Central memory CD4-positive, alpha-beta T cell (primary cell): ENCODE results near the gene GRIK3.

Source experiments
- DNase-seq: peaks from one replicate; pipeline ENCODE4 v3.0.0; 2022

The GRIK3 gene

DNA sequence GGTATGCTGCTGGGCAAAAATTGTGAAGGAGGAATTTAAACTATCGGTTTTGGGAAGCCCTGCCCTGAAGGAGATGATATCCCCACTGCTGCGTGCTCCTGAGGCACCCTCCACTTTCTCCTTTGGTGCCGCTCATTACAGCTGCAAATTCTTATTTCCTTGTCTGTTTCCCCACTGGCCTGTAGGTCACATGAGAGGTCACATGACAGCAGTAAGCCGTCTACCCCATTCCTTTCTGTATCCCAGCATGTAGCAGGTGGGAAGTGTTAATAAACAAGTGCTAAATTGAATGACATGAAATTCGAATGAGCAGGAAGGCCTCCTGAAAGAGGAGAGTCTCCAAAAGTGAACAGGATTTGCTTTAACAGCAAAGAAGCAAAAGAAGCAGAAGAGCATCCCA, 58.7 kb downstream of the GRIK3 start:
- DNase-seq = no peak

DNA sequence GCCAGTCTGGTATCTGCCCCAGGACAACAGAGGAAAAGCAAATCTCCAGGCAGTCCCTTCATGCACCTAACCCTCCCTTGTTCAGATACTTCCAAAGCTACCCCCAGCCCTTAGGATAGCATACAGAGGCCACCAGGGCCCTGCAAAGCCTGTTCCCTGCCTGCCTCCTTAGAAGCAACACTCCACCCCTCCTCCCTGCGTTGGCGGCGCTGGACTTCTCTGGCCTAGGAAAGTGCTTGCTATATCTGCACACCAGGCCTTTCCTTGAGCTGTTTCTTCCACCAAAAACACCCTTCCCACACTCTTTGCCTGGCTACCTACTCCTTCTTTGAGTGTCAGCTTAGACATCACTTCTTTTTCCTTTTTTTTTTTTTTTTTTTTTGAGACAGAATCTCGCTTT, 61.3 kb downstream of the GRIK3 start:
- DNase-seq = no peak

DNA sequence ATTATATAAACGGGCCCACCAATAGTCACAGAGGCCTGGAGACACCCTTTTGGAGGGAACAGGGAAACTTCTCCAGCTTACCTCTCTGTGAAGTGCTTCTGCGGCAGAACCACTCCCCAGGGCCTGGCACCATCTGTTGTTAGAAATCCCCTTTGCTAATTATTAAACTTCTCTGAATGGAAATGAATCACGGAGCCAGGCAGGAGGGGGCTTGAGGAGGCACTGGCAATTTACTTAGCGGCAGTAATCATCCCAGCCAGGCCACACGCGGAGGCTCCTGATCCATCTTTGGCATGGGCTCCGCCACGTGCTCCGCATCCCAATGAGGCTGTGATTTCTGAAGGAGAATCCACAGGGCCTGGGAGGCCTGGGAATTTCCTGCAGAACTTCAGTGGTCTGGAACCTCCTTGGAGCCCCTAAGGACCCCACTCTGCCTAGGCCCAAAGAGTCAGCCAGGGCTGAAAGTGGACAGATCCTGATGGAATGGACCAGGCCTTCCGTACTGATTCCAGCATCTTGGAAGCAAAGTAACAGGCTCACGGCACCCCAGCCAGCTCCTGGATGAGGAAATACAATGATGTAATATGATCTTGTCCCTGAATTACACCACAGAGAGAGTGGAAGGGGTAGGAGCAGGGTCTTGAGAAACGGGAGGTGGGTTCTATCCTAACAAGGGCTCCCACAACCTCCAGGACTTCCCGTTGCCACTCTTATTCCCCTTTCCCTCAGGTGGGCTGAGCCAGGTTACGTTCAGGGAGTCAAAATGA, 62.3 kb downstream of the GRIK3 start:
- no peak for DNase-seq

DNA sequence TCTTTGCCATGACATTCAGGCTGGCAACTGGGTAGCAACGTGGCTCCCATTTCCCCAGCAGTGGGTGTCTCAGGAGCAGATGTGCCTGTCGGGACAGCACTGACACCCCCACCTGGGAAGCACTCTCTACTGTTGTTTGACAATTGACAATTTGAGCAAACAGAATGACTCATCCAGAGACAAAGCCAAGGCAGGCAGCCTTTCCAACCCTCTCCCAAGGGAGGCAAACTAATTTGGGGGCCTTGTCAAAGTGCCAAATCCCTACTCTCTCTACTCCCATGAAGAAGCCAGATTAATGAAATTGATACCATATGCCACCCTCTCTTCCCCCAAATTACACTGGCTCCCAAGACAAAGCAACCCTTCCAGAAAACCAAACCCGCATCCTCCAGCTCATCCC, 65.6 kb downstream of the GRIK3 start:
- no peak for DNase-seq

DNA sequence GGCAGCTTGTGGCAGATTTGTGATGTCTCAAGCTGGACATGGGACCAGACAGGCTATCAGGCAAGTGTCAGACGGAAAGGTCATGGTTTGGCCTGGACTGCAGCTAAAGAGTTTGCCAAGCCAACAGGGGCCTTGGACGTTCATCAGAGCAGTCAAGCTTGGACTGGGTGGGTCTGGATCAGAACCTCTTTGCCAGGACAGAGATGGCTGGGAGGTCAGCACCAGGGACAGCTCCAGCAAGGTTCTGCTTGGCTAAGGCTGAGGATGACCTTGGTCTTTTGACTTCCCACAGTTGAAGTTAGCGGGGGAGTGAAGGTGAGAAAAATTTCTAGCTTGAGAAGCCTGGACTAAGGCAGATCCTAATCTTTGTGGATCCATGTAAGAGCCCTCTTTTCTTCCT, 68.1 kb downstream of the GRIK3 start:
- no peak for DNase-seq

DNA sequence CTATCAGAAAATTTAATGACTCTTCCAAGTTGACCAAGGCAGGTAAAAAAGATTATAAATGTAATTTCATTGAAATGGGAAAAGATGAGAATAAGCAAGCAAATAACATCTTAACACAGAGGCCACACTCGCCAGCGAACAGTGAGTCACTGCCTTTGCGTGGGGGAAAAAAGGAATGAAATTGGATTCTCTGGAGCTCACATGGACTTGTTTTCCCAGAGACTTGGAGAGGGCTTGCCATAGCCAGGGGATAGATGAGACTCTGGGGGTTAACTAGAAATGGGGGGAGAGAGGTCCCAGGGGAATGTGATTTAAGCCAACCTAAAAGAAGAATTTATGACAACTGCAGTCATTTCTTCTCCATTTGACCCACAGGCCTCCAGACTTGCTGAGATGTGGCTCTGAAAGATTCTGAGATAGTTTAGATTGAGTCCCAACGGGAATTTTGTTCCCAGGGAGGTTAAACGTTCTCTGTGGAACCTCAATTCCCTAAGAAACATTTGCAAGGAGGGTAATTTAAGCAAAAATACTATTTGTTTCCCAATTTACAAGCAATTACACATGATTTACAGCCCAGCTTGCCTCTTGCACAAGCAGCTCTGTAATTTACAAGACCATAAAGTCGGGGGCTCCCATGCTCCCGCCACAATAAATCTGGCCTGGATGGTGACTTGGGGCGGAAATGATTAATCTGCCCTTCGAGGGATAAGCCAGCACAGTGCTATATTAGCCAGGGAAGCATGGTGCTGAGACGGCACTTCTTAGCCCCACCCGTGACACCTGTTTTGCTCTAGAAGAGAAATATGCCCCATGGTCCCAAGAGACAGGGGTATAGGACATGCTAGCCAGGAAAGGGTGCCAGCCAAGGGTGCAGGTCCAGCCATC, 68.8 kb downstream of the GRIK3 start:
- no peak for DNase-seq

DNA sequence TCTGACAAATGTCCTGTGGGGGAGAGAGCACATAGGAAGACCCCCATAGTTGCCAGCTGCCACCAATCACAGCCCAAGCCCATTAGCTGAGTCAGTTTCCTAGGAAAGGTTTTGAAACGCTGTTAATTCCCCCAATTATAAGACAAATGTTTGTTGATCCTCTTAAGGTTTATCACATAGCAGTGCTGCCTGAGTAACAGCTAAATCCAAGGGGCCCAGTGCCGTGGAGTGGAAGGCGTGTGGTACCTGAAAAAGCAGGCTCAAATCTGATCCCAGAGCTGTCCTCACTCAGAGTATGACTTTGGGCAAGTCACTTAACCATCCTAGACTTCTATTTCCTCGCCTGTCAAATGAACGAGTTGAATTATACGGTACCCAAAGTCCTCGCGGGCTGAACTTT, 69.5 kb downstream of the GRIK3 start:
- no peak for DNase-seq

DNA sequence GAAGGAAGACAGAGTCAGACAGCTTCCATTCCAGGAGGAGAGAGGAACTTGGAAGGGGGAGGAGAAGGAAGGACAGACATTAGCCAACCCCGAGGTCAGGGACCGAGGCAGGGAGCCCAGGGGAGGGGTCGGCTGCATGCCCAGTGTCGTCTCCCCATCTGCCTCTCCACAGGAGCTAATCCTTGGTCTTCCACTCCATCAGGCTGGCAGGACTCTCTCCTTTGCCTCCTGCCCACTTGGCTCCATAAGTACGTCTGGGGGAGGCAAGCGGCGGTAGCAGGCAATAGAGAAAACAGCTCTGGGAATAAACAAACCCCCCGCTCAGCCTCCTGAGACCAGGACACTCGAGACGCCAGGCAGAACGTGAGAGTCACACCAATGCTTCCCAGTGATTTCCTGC, 71.3 kb downstream of the GRIK3 start:
- DNase-seq = no peak

DNA sequence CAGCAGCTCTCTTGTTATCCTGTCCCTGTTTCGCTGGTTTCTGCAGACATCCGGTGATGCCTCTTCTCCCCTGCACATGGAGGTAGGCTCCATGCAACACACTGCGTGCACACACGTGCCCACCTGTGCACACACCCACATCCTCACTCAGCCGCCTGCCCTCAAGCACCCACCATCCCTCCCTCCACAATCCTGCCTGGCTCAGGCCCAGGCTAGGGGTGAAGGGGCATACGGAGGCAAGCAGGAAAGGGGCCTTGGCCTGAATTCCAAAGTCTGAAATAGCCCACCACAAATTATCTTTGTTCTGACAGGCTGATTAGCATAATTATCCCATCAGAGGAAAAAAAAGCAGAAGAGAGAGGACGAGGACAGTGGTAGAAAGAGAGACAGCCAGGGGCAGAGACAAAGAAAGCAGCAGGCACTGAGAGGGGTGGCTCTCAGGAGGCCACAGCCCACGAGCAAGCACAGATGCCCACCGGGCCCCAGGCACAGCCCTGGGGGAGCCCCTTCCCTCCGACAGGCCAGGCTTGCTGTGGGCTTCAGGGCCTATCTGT, 73.2 kb downstream of the GRIK3 start:
- no peak for DNase-seq

DNA sequence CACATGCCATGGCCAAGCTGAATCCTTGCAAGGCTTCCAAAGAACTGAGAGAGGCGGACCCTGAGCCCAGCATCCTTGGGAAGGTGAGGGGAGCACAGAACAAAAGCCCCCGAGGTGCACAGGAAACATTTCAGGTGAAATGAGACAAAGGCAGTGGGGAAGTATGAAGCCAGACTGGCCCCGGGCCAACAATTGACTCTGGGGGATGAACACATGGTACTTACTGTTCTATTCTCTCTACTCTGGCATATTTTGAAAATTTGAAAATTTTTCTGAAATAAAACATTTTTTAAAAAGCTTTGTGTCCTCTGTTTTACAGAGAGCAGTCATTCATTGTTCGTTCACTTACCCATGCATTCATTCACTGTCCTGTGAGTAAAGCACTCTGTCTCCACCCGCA, 77.7 kb downstream of the GRIK3 start:
- DNase-seq = no peak

DNA sequence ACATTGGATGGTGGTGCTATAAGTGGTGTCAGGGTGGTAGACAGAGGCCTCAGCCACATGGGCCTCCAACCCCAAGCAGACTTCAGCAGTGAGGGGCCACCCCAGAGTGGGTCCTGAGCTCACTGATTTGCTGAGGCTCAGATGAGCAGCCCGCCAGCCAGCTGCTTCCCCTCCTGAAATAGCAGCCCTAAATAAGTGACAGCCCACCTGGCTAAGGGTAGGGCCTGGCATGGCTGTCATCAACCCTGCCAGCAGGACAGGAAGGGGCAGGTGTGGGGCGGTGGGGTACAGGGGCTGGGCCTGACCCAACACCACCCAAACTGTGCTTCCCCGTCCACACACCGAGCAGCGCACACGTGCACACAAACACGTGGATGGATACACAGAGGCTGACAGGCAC, 79.3 kb downstream of the GRIK3 start:
- DNase-seq = no peak

DNA sequence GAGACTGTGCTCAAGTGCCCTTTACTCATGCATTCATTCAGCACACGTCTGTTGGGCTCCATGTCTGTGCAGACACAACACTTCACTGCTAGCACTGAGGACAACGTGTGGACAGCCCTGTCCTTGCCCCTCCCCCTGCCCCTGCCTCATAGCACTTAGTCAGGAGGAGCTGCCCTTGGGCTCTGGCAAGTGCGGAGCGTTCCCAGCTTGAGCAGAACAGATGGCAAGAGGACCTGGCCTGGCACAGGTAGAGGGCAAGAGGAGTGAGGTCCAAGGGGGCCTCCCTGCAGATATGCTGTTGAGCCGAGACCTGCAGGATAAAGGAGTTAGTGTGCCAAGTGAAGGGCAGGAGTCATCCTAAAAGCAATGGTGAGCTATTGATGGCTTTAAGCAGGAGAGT, 81.3 kb downstream of the GRIK3 start:
- DNase-seq = no peak

DNA sequence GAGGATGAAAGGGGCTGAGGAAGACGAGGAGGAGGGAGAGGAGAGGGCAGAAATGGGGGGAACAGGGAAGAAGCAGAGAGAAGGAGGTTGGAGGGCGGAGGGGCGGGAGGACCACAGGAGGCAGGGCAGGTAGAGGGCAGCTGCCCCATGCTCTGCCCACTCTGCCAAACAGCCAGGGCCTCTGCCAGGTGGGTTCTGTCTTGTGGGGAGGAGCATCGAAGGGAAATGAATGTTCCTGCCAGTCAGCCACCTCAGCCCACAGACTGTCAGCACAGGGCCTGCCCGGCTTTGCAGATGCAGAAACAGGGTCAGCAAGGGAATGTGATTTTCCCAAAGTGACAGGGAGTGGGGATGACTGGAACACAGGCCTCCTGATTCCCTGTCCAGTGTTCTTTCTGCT, 82.6 kb downstream of the GRIK3 start:
- DNase-seq = no peak

DNA sequence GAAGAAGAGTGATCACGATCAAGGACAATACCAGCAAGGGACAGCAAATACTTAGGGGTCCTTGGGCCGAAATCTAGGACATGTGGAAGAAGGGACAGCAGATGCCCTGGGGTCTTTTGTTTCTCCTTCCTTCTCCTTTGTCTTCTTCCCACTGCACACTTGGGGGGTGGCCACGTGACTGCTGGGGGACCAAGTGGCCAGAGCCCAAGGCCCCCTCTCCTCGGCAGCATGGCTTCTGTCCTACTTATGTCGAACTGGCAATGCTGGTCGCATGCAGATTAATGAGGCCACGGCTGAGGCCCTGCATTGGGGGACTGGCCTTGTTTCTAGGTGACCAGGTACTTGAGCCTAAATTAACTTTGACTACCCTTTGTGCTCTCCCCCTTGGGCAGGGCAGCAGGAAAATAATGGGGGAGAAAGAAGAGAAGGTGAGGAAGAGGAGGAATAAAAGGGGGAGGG, 83.0 kb downstream of the GRIK3 start:
- no peak for DNase-seq

DNA sequence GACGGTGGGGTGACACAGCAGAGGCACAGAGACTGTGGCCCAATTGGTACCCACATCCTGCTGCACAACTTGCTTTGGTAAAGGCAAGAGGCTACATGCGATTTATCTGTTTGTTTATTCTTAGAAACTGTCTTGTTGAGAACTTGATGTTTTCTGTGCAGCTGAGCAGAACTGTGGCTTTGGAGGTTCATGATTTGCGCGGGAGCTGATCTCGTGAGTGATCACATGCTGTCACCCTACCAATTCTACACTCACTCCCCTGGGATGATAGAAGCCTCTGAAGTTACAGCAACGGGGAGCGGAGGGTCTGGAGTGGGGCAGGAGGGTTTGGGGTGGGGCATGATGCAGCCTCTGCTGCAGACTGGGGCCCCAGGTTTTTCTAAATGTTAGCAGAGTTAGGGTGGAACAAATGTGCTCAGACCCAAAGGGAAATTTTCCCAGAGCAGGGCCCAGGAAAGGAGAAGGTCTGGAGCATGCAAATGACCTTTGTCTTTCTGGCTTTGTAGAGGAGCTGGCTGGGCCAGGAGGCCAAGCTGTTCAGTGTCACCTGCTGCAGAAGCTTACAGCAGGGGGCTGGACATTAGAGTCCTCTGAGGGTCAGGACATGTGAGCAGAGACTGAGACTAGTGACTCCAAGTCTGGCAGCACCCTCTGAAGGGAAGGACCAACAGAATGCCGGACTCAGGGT, 83.6 kb downstream of the GRIK3 start:
- DNase-seq = no peak

DNA sequence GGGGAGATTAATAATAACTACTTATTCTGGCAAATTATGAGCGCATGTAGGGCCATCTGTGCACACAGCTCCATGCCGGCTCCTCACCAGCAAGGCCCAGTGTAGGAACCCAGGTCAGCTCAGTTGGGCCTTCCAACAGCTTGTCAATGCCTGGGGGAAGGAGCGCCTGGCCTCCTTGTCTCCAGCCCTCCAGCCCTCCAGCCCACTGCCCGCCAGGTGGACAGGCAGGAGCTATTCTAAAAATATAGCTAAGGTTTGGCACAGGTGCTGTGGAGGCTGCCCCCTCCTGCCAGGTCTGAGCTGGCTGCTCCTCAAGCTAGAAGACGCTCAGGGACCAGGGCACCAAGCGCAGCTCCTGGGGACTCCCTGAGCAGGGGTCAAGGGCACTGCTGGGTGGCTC, 85.7 kb downstream of the GRIK3 start:
- DNase-seq = no peak

DNA sequence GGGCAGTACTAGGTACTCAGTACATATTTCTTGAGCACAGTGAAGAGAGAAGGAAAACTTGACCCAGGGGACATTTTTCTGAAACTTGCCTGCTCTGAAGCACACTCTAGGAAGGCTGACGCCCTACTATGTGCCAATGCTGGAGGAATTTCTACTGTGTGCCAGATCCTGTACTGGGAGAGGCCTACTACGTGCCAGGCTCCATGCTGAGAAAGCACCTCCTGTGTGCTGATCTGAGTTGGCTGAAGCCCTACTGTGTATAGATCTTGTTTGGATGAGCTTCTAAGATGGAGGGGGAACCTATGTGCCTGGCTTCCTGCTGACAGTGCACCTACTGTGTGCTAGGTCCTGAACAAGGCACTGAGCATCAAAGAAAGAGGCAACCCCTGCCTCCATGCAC, 86.2 kb downstream of the GRIK3 start:
- DNase-seq = no peak

DNA sequence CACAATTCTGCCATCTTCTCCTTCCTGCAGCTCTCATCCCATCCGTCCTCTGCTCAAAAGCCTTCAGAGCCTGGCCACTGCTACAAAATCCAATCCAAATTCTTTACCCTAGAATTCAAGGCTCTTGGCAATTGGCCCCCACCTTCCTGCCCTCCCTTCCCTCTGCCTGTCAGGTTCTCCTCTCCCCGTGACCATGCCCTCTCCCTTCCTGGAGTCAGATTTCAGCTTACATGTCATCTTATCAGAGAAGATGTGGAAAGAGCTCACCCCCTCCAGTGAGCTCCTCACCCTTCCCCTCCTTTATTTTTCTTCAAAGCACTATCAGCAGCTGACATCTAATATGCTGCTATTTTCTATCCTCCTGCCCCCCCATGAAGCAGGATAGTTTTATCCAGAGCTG, 86.9 kb downstream of the GRIK3 start:
- DNase-seq = no peak

DNA sequence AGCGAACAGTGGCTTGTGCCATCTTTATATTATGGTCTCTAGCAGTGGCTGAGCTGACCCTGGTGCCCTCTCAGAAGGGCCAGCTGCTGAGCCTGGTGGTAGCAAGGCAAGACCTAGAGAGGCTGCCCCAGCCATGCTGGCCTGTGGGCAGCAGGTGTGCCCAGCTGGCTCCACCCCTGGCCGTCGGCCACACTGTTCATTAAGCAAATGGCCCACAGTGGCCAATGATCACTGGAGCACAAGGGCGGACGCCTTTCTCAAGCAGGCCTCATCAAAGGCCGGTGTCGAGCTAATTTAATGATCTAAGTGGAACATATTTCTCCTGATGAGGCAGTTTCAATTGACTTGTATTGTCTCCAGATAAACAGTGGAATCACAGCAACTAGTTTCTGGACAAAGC, 89.4 kb downstream of the GRIK3 start:
- no peak for DNase-seq

DNA sequence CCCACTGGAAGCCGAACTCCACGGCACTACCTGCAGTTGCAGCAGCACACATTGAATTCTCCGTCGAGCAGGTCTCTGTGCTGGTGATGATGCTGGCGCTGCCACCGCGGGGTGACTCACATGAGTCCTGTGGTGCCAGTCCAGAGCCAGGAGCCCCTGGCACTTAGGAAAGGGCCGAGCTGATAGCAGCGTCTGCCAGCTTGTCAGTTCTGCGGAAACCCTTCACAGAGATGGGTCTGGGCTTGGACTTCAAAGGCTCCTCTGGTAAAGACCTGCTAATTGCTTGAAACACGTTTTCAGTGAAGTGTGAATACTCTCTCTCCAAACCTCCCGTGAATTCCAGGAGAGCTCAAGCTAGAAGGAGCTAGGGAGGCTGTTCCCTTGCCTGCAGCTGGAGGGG, 92.2 kb downstream of the GRIK3 start:
- no peak for DNase-seq

DNA sequence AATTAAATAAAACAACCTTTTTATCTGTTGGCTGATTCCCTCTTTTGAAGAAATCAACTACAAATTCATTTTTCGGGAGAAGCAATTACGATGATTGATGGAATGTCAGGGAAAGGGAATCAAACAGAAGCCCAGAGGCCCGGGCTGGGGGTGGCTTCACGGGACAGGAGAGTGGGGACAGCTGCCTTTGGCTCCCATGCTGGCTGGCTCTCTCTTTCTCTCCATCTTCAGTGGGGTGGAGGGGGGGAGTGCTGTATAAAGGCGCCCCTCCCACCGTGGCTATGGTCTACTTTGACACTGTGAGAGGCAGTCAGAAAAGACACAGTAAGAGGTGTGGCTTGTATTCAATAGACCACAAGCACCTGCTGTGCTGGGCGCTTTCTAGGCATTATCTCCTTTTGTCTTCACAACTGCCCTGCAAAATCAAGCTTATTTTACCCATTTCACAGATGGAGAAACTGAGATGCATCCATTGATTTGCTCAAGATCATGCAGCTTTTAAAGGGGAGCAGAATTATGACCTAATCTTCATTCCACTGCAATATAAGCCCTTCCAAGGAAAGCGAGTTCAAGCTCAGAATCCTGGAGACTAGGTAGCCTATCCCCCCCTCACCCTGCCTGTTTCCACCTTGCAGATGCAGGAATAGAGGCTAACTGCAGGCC, 92.9 kb downstream of the GRIK3 start:
- DNase-seq = no peak

DNA sequence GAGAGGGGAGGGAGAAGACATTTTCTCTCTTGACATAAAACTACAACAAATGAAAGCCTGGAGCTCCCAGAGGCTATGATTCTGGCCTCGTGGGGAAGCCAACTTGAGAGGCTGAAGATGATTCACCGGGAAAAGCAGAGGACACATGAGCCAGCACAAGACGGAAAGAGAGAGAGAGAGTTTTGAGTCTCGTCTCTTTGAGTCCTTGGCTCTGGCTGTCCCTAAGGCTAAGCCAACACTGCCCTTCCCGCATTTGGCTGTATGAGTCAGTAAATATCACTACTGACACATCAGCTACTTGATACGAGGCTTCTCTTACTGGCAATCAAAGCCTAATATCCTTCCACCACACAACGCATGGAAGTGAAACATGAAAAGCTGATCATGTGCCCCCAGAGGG, 95.5 kb downstream of the GRIK3 start:
- no peak for DNase-seq

DNA sequence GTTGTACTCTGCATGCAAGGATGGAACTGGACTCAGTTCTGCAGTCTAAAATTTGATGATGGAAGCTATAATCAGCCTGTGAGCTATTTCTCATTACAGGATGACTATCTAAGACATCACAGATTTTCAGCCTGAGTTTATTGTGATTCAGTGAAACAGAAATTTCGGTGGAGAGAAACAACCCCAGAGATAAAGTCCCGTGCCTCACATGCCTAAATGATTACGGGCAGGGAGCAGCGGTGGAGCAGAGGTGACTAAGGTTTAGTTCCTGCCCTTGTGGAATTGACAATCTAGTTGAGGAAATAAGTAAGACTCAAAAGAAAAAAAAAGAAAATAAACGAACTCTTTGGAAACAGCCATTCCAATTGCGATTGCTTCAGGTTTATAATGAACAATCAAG, 96.9 kb downstream of the GRIK3 start:
- no peak for DNase-seq
